Fibroblast of skin of back (primary cell): ENCODE results near the gene FLVCR2.
A peak's percentile ranks its signal among the peaks of the same experiment; 100 is the strongest.

Experiments used
- DNase-seq: peaks from one replicate; pipeline ENCODE4 v3.0.0-alpha.2; 2013

The FLVCR2 gene

GRCh38 chr14:75630695-75631452 is 52.5 kb downstream of the FLVCR2 start:
- DNase-seq, result no peak

- DNase-seq, result peak; percentile 17
Measured at GRCh38 chr14:75631453-75631831, 53.0 kb downstream of the FLVCR2 start.

- peak; percentile 7 for DNase-seq
Measured at GRCh38 chr14:75634848-75635247, 56.4 kb downstream of the FLVCR2 start.

- peak; percentile 22 for DNase-seq
Measured at GRCh38 chr14:75636100-75636692, 57.8 kb downstream of the FLVCR2 start.

GRCh38 chr14:75640876-75641275 is 62.5 kb downstream of the FLVCR2 start:
- no peak for DNase-seq

GRCh38 chr14:75643985-75644384 is 65.6 kb downstream of the FLVCR2 start:
- DNase-seq, result no peak

GRCh38 chr14:75645056-75645455 is 66.6 kb downstream of the FLVCR2 start:
- no peak for DNase-seq

- DNase-seq, result no peak
Measured at GRCh38 chr14:75646762-75647161, 68.3 kb downstream of the FLVCR2 start.

- no peak for DNase-seq
Measured at GRCh38 chr14:75647640-75648039, 69.2 kb downstream of the FLVCR2 start.

GRCh38 chr14:75648066-75648838 is 69.8 kb downstream of the FLVCR2 start:
- DNase-seq, result peak; percentile 93

- no peak for DNase-seq
Measured at GRCh38 chr14:75649337-75649736, 70.9 kb downstream of the FLVCR2 start.

- no peak for DNase-seq
Measured at GRCh38 chr14:75649773-75650172, 71.4 kb downstream of the FLVCR2 start.

- no peak for DNase-seq
Measured at GRCh38 chr14:75650253-75651058, 72.0 kb downstream of the FLVCR2 start.

- no peak for DNase-seq
Measured at GRCh38 chr14:75653563-75653962, 75.1 kb downstream of the FLVCR2 start.

GRCh38 chr14:75654127-75654732 is 75.8 kb downstream of the FLVCR2 start:
- DNase-seq, result peak; percentile 53

- DNase-seq, result no peak
Measured at GRCh38 chr14:75655235-75655634, 76.8 kb downstream of the FLVCR2 start.

- DNase-seq, result no peak
Measured at GRCh38 chr14:75657331-75657730, 78.9 kb downstream of the FLVCR2 start.

GRCh38 chr14:75658957-75659356 is 80.5 kb downstream of the FLVCR2 start:
- DNase-seq, result no peak

GRCh38 chr14:75660238-75660629 is 81.8 kb downstream of the FLVCR2 start:
- DNase-seq, result no peak

GRCh38 chr14:75660630-75661498 is 82.4 kb downstream of the FLVCR2 start, which contains the start of the genes ERG28 and TTLL5:
ERG28 (minus strand) TSS chr14:75660876; CDS start chr14:75657502, 3,374 bp downstream.
TTLL5 (plus strand) TSS chr14:75661246; CDS start chr14:75663150, 1,904 bp downstream.
- peak; percentile 97 for DNase-seq

GRCh38 chr14:75661499-75661814 is 83.0 kb downstream of the FLVCR2 start:
- no peak for DNase-seq
